Adipose tissue (tissue), 3 donors: ENCODE results near the gene VPS37C. TPM values are rescaled to one million over a fixed set of nuclear protein-coding genes. Genes with fewer than 3 reads are reported as not detected.
"Not testable (repeated sequence)": the region's sequence is repeated elsewhere in the genome, so short reads cannot be mapped to it uniquely, and the experiment has no call there.

Source experiments
- H3K27ac ChIP-seq: one replicate; pipeline ENCODE4 v1.5.1; 2013; ENCODE audit warnings: low read depth, low read length
- WGBS, 3 donors: extraction: QIAGEN DNeasy Blood & Tissue Kit; methylation state at CpG; one replicate each; pipeline ENCODE4 v1.1.7; 2013; 5-methylcytosine and 5-hydroxymethylcytosine counted together
- polyA plus RNA-seq, 3 donors: library from polyadenylated mRNA; stranded (reverse); fragments of 200-250 nt; gene quantifications; one replicate each; pipeline ENCODE4 v1.2.3, GENCODE V29; 2013
- donor health status: healthy with polysubstance abuse.
- donor health status: Bipolar disorder and iron deficiency.
- donor health status: healthy.

Gene VPS37C
- 10 to 100 TPM; 14.2 to 17.6 (median 15.2) TPM for polyA plus RNA-seq

GRCh38 chr11:61161190-61162091, at the start of gene VPS37C:
TSS of gene VPS37C (minus strand) at chr11:61161426. CDS start at chr11:61138829, 22,597 bp downstream.
- 0 to 1% (median 0%) methylated on average over 40 to 83 of the region's 85 CpGs for WGBS, 3 donors

GRCh38 chr11:61210629-61211028, 49.4 kb upstream of the VPS37C start:
- WGBS, 3 donors = no CpG with 5 or more reads among the region's 6 CpGs
- not testable (repeated sequence) for H3K27ac ChIP-seq

More at GRCh38 chr11:61161190-61162091, at the start of gene VPS37C:
- peak within 1 kb of the TSS; percentile 94 for H3K27ac ChIP-seq

GRCh38 chr11:61207636-61208310, 46.5 kb upstream of the VPS37C start:
- H3K27ac ChIP-seq = not testable (repeated sequence)
- no CpG with 5 or more reads among the region's 9 CpGs for WGBS, 3 donors

DNA sequence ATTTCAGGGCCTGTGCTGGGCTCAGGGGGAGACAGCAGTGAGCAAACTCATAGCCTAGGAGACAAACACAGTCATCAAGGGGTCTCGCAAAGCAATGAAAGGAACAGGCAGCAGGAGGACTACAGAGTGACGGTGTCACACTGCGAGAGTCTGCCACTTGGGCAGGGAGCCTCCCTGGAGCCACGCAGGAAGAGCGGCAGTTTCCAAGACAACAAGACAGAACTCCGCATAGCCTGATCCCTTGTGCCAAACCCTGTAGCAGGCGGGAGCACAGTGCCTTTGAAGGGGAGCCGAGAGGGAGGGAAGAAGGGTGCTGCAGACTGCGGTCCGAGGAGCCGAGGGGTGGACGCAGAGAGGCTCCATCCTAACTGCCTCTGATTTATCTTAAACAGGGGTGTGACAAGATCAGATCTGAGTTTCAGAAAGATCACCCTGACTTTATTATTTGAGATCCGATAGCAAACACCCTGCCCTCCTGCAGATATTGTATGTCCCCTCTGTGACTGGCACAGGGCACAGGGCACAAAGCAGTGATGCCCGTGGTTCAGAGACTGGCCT, 43.4 kb upstream of the VPS37C start:
- H3K27ac ChIP-seq = not testable (repeated sequence)
- 68 to 73% (median 72%) methylated on average over 14 of the region's 14 CpGs for WGBS, 3 donors

DNA sequence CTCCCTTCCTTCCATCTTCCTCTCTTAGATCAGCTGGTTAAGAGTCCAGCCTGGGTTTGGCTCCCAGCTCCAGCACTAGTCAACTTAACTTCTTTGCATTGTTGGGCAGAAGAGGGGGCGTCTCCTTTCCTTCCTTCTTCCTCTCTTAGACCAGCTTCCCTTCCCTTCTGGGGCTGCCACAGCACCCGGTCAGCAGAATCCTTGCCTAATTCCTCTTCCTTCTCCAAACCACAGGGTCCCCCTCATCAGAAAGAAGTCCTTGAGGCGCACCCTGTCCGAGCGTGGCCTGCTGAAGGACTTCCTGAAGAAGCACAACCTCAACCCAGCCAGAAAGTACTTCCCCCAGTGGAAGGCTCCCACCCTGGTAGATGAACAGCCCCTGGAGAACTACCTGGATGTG, 42.6 kb upstream of the VPS37C start:
- not testable (repeated sequence) for H3K27ac ChIP-seq
- 33% methylated on average over 1 of the region's 5 CpGs; no CpG with 5 or more reads in 2 of the 3 donors for WGBS, 3 donors

- not testable (repeated sequence) for H3K27ac ChIP-seq
- 54 to 66% (median 64%) methylated on average over 15 to 17 of the region's 18 CpGs for WGBS, 3 donors
These were observed 41.9 kb upstream of the VPS37C start, which contains the start of gene PGA3 for GRCh38 chr11:61202950-61203746. TSS of gene PGA3 (plus strand) at chr11:61203515. CDS start at chr11:61203565, 50 bp downstream.

DNA sequence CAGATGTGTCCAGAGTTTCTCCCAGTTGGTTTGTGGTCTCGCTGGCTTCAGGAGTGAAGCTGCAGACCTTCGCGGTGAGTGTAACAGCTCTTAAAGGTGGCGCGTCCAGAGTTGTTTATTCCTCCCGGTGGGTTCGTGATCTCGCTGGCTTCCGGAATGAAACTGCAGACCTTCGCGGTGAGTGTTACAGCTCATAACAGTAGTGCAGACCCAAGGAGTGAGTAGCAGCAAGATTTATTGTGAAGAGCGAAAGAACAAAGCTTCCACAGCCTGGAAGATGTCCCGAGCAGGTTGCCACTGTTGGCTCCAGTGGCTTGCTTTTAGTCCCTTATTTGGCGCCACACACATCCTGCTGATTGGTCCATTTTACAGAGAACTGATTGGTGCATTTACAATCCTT, 40.2 kb upstream of the VPS37C start:
- H3K27ac ChIP-seq = no peak overlapping the region
- 84 to 91% (median 91%) methylated on average over 14 of the region's 14 CpGs for WGBS, 3 donors

- 85 to 92% (median 87%) methylated on average over 4 of the region's 4 CpGs for WGBS, 3 donors
- H3K27ac ChIP-seq = no peak overlapping the region
These were observed 37.8 kb upstream of the VPS37C start for GRCh38 chr11:61198948-61199523.

- WGBS, 3 donors = 32 to 71% (median 67%) methylated on average over 6 of the region's 6 CpGs
- H3K27ac ChIP-seq = no peak overlapping the region
These were observed 37.1 kb upstream of the VPS37C start for GRCh38 chr11:61198361-61198760.

DNA sequence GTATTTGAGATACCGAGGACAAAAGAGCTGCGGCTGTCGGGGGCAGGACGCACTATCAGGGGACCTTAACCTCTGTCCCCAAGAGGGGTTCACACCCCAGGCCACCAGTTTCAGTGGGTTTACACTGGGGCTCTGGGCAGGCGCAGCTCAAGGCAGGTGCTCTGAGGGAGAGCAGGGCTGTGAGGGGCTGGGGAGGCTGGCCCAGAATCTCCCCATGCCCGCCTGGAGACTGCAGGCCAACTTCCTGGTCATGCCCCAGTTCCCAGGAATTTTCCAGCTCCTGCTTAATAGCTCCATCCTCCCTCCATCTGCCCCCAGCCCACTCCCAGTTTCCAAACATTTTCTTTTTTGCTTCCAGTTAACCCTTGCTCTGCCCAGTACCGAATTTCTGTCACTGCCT, 34.5 kb upstream of the VPS37C start:
- no peak overlapping the region for H3K27ac ChIP-seq

DNA sequence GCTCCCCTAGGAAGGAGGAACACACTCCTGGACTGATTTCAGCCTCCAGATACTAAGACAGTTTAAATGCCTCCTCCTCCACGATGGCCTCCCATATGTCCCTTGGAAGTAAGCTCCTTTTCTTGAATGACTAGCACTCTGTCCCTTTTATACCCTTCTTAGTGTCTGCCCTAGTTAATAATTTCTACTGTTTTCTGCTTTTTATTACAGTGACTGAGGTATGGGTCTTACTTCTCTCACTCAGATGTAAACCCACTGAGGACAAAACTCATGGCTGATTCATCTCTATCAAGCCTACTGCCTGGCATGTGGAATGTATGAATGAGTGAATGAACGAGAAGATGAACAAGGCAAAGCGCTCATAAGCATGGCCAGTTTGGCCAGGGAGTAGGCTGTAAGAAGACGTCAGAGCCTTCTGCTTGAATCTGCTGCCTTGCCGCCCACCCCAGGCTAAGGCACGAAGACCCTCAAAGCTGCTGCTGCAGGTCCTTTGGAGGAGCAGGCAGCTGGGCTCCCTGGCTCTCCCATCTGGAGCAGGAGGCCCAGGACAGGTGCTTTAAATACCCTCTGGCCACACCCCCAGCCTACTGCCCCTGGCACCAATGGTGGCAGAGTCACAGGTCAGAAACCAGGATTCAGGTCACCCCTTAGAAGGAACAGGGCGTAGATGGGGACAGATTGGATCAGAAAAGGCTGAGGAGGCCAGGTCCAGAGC, 33.9 kb upstream of the VPS37C start:
- 76 to 81% (median 77%) methylated on average over 7 of the region's 7 CpGs for WGBS, 3 donors

More for the DNA sequence above, 34.5 kb upstream of the VPS37C start:
- 83 to 85% (median 83%) methylated on average over 7 of the region's 7 CpGs for WGBS, 3 donors

GRCh38 chr11:61194169-61194671, 33.0 kb upstream of the VPS37C start:
- H3K27ac ChIP-seq = no peak overlapping the region
- 65 to 69% (median 66%) methylated on average over 12 of the region's 12 CpGs for WGBS, 3 donors

More for the DNA sequence above, 33.9 kb upstream of the VPS37C start:
- H3K27ac ChIP-seq = no peak overlapping the region

DNA sequence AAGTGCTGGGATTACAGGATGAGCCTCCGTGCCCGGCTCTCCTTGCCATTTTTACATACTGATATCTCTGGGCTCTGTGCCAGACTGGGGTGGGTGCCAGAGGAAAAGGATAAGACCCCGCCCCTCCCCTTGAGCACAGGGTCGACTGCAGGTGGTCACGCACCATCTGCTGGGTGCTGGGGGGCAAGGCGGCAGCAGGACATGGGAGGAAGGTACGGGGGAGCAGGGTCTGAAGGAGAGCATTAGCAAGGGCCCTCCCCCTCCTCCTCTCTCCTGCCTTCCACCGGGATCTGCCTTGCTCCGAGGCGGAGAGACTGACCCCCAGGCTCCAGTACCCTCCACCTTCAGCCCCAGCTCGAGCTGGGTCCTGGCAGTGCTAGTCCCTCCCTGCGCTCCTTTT, 32.4 kb upstream of the VPS37C start:
- 35 to 46% (median 40%) methylated on average over 10 to 12 of the region's 12 CpGs for WGBS, 3 donors
- H3K27ac ChIP-seq = no peak overlapping the region

- no peak overlapping the region for H3K27ac ChIP-seq
- 76 to 87% (median 84%) methylated on average over 8 of the region's 8 CpGs for WGBS, 3 donors
These were observed 28.7 kb upstream of the VPS37C start for GRCh38 chr11:61189933-61190332.

- WGBS, 3 donors = 42 to 46% (median 42%) methylated on average over 11 of the region's 11 CpGs
- H3K27ac ChIP-seq = no peak overlapping the region
These were observed 26.4 kb upstream of the VPS37C start for GRCh38 chr11:61187505-61188130.

- H3K27ac ChIP-seq = no peak overlapping the region
- WGBS, 3 donors = 71 to 92% (median 90%) methylated on average over 8 of the region's 8 CpGs
These were observed 25.3 kb upstream of the VPS37C start for GRCh38 chr11:61186504-61186903.

GRCh38 chr11:61183645-61184044, 22.4 kb upstream of the VPS37C start:
- 83 to 90% (median 89%) methylated on average over 4 of the region's 4 CpGs for WGBS, 3 donors
- no peak overlapping the region for H3K27ac ChIP-seq
